ENCODE measurements around the gene CRADD.

GRCh38 chr12:93924367-93924766 is 247.2 kb downstream of the CRADD start:
- TF ChIP-seq POLR2A (IDR thresholded peaks at IDR 0.05) (no peak), CTCF (IDR thresholded peaks at IDR 0.05) (no peak)
